GM23248 (cell line): ENCODE measurements around the gene IFT80.

Experiments used
- EZH2 ChIP-seq: fragments of 200-600 bp; sonication (generic); IDR thresholded peaks from 2 replicates; pipeline ENCODE4 v1.6.1; 2018; ENCODE audit warnings: antibody characterized with exemption, mild to moderate bottlenecking; ENCODE audit not compliant: insufficient read depth, poor library complexity, severe bottlenecking
- EZH2phosphoT487 ChIP-seq: fragments of 200-600 bp; sonication (generic); IDR thresholded peaks from 2 replicates; pipeline ENCODE4 v1.6.1; 2018; ENCODE audit warnings: antibody characterized with exemption, moderate library complexity, mild to moderate bottlenecking, low read depth; ENCODE audit not compliant: insufficient read depth

GRCh38 chr3:160331127-160331937 is 67.7 kb downstream of the IFT80 start:
- no peak for TF ChIP-seq EZH2
- TF ChIP-seq EZH2phosphoT487 = no peak
